C4-2B (cell line): Measurements from ENCODE around the gene SLC10A3.

Experiments used
- ZFX ChIP-seq: fragments of 450-650 bp; IDR thresholded peaks from 2 replicates; pipeline ENCODE4 v1.6.1; 2017
- TF ChIP-seq, protein P1 (sequence below): fragments of 450-650 bp; conservative IDR thresholded peaks from 2 replicates; pipeline ENCODE4 v1.5.1; 2017; ENCODE audit warnings: mild to moderate bottlenecking

DNA sequence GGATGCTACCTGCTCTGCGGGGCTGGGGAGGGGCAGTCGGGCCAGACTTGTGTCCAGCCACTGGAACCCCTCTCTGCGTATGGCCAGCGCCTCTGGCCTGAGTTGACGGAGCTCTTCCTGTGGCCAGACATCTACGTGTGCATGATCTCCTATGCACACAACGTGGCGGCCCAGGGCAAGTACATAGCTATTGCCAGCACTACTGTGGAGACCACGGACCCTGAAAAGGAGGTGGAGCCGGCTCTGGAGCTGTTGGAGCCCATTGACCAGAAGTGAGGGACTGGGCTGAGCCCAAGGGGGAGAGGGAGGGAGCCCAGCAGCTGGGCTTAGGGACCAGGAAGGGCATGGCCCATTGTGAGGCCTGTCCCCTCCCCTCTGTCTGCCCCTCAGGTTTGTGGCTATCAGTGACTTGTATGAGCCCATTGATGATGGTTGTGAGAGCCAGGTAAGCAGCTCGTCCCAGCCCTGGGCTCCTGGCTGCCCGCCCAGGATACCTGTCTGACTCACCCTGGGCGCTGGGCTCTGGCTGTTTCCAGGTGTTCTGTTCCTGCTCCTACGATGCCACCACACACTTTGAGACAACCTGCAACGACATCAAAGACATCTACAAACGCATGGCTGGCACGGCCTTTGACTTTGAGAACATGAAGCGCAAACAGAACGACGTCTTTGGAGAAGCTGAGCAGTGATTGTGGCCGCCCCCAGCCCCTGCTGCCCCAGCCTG, 48.3 kb downstream of the SLC10A3 start:
- TF ChIP-seq, protein P1, sequence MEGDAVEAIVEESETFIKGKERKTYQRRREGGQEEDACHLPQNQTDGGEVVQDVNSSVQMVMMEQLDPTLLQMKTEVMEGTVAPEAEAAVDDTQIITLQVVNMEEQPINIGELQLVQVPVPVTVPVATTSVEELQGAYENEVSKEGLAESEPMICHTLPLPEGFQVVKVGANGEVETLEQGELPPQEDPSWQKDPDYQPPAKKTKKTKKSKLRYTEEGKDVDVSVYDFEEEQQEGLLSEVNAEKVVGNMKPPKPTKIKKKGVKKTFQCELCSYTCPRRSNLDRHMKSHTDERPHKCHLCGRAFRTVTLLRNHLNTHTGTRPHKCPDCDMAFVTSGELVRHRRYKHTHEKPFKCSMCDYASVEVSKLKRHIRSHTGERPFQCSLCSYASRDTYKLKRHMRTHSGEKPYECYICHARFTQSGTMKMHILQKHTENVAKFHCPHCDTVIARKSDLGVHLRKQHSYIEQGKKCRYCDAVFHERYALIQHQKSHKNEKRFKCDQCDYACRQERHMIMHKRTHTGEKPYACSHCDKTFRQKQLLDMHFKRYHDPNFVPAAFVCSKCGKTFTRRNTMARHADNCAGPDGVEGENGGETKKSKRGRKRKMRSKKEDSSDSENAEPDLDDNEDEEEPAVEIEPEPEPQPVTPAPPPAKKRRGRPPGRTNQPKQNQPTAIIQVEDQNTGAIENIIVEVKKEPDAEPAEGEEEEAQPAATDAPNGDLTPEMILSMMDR = no peak
- no peak for TF ChIP-seq ZFX
